G401 (cell line): ENCODE results near the gene HYAL1. TPM values are rescaled to one million over a fixed set of nuclear protein-coding genes. Genes with fewer than 3 reads are reported as not detected.
"Not testable (repeated sequence)": the region's sequence is repeated elsewhere in the genome, so short reads cannot be mapped to it uniquely, and the experiment has no call there.

Experiments
- DNase-seq: peaks from one replicate; pipeline ENCODE4 v3.0.0-alpha.2; 2015; ENCODE audit warnings: low spot score
- in situ Hi-C: cut with HindIII; loops from 2 replicates; pipeline ENCODE4 v1.10.0; 2016; ENCODE audit warnings: low sequenced_read_pairs, mixed read lengths
- total RNA-seq: library from RNA; depleted of rRNA; stranded (reverse); fragments of >200 nt; shearing (Covaris generic); gene quantifications from 2 replicates; pipeline ENCODE4 v1.2.3, GENCODE V29; 2014

The HYAL1 gene
- total RNA-seq, 1 experiment from 2014 or later, result 18.4 TPM

DNA sequence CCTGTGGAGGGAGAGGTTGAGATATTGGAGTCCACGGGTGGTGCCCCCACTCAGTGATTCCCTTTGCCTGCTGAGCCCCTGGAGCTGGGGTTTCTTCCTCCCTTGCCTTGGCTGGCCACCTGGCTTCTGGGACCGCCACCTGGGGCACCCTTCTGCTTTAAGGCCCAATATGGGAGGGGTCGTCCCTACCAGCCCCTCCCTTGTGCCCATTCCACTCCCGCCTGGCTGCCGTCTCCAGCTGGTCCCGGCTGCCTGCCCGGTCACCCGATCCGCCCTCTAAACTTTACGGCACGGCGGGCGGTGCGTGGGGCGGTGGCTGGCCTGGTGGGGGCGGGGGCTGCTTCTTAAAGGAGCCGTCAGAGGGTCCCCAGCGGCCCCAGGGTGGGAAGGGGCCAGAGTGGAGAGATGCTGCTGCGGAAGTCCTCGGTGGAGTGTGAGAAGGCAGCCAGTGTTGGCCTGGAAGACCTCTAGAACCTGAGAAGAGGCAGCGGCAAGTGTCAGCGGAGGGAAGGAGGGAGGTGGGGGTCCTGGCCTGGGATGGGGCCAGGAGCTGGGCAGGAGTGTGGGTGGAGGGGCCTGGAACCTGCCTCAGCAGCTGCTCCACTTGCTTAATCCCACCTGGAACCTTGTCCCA lies 36.0 kb downstream of the HYAL1 start:
- DNase-seq, result no peak
- in situ Hi-C loops, result loop anchor here (10.0 kb wide), 1 partner anchor 87 kb away; the partner anchor contains the start of genes CYB561D2, NPRL2 and TMEM115

DNA sequence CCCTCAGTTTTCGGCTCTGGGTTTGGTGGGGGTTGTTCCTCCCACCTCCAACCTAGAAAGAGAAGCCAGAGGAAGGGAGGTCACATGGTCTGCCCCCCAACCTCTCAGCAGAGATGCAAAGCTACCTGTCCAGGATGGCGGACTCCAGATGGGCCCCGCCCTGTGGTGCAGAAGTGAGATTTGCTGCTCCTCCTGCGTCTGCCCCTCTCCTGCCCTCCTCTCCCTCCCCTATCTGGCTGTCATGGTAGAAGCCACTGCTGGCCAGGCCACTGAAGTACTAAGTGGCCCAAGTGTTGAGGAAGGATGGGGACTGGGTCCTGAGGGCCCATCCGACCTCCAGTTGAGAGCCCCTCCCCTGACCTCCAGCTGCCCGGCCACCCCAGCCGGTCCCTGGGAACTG lies 36.5 kb downstream of the HYAL1 start:
- no peak for DNase-seq
- in situ Hi-C loops, result loop anchor here (10.0 kb wide), 1 partner anchor 88 kb away; the partner anchor contains the start of genes CYB561D2, NPRL2 and TMEM115

DNA sequence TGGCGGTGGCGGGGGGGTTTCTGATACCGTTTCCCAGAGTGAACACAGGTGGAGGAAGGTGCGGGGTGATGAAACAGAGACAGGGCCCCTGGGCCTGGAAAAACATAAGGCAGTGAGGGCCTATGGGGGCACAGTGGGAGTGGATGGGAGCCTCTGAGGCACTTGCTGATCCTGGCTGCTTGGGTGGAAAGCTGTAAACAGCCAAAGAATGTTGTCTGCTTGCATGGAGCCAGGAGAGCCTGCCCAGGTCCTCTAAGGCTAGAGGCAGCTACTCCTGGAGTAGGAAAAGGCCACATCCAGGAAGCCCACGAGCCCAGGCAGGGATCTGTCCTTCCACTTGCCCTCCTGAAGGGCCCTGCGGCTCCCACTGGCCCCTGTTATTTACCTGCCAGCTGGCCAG lies 37.4 kb downstream of the HYAL1 start:
- no peak for DNase-seq
- in situ Hi-C loops, result loop anchor here (10.0 kb wide), 1 partner anchor 89 kb away; the partner anchor contains the start of genes CYB561D2, NPRL2 and TMEM115

DNA sequence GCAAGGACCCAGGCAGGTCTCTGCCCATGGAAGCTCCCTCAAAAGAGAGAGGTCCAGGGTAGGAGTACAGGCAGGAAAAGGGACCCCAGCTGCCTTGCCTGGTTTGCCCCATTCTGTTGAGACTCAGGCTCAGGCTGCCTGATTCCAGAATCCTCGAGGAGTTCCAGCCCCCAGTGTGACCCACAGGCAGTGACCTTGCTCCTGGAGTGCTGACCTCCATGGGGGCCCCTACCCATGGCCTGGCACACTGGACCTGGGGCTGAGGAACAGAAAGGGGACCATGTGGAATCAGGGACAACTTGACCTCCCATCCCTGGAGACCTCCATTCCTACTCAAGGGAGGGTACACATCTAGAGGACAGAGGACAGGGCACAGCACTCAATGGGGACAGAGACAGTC lies 37.8 kb downstream of the HYAL1 start:
- in situ Hi-C loops, result loop anchor here (10.0 kb wide), 1 partner anchor 89 kb away; the partner anchor contains the start of genes CYB561D2, NPRL2 and TMEM115
- no peak for DNase-seq

DNA sequence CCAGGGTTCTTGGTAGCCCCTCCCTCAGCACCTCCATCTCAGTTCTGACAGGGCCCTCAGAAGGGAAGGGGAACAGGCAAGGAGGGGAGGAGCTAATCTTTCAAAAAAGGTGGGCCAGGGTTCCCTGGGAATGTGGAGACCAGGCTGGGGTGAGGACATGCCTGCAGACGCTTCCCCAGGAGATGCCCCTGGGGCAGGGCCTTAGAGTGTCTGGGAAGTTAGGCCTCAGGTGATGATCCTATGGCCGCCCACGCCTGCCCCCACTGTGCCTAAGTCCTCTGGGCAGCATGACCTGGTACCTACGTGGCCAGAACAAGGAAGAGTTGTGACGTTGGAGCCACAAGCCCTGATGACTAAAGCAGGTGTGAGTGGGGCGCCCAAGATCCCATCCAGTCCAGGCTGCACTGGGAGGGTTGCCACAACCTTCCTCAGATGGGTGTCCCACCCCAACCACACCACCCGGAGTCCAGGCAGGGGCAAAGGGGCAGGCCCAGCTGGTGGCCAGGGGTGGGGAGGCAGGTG lies 38.3 kb downstream of the HYAL1 start:
- DNase-seq, result no peak
- in situ Hi-C loops, result loop anchor here (10.0 kb wide), 1 partner anchor 90 kb away; the partner anchor contains the start of genes CYB561D2, NPRL2 and TMEM115

DNA sequence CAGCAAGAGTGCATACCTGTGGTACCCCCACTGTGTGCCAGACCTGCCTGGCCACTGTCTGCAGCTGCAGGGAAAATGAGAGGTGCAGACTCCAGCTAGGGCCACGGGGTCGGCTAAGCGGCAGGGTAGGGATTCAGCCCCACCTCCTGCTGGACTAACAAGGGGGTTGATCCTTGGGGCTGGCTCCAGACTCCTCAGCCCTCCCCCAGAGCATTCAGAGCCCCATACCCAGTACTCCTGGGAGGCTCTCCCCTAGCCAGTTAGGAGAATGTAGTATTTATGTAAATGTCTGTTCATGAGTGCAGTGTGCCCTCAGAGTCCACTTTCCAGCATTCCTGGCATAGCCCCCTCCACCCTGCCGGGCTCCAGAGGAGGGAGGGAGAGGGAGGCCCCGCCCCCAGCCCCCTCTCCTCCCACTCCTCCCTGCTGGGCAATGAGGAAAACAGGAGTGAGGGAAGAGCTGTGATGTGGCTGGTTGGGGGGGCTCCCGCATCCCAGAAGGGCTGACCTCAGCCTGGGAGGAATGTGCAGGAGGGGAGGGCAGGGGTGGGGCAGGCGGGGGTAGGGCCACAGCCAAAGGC lies 38.9 kb downstream of the HYAL1 start:
- peak; percentile 77 for DNase-seq
- in situ Hi-C loops, result loop anchor here (10.0 kb wide), 1 partner anchor 90 kb away; the partner anchor contains the start of genes CYB561D2, NPRL2 and TMEM115

DNA sequence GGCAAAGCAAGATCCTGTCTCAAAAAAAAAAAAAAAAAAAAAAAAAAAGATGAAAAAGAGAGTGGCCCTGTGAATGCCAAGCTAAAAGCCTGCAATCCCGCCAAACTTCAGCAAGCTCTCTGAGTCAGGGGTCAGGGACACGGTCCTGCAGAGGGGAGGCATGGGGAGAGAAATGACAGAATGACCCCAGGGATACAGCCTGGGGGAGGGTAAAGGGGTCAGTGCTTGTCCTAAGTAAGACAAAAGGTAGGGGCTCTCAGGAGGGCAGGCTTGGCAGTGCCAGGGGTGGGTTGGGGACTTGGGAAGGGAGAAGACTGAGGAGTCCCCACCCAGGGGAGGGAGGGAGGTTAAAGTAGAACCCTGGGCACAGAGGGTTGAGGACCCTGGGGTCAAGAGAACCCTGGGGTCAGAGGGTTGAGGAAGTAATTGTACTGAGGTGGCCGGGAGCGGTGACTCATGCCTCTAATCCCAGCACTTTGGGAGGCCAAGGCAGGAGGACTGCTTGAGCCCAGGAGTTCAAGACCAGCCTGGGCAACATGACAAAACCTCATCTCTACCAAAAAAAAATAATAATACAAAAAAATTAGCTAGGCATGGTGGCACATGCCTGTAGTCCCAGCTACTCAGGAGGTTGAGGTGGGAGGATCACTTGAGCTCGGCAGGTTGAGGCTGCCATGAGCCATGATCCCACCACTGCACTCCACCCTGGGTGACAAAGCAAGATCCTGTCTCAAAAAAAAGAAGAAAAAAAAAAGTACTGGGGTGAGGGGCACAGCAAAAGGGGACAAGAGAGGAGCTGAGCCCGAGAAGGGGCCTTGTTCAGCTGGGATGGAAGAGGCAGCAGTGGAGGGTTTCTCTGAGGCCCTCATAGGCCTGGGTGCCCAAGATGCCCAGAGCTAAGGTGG lies 39.6 kb downstream of the HYAL1 start:
- DNase-seq, result no peak

DNA sequence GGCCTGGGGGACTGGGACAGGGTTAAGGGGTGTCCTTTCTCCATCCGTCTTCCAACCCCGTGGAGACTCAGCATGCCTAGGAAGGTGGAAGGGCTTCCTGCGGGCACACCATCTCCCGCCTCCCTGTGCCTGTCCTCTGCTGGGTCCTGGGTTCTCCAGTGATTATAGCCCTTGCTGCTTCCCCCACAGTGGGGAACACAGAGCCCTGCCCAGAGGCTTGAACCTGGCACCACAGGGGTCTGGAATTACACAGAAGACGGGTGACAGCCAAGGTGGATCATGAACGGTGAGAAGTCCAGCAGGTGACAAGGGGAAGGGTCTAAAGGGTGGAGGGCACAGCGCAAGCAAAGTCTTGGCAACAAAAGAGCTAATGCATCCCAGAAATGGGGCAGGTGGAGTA lies 40.6 kb downstream of the HYAL1 start:
- DNase-seq, result no peak
- in situ Hi-C loops, result loop anchor here (10.0 kb wide), 1 partner anchor 92 kb away; the partner anchor contains the start of genes CYB561D2, NPRL2 and TMEM115

More for the DNA sequence above, 39.6 kb downstream of the HYAL1 start:
- in situ Hi-C loops, result loop anchor here (10.0 kb wide), 1 partner anchor 91 kb away; the partner anchor contains the start of genes CYB561D2, NPRL2 and TMEM115

DNA sequence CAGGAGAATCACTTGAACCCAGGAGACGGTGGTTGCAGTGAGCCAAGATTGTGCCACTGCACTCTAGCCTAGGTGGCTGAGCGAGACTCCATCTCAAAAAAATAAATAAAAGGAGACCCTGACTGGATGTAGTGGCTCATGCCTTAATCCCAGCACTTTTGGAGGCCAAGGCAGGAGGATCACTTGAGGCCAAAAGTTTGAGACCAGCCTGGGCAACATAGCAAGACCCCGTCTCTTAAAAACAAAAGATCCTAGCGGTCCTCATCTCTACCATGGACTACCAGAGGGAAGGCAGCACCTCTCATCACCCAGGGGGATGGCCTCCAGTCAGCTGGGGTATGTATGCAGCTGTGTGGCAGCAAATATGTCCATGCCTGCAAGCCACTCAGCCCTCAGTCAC lies 41.2 kb downstream of the HYAL1 start:
- DNase-seq, result not testable (repeated sequence)
- in situ Hi-C loops, result loop anchor here (10.0 kb wide), 1 partner anchor 93 kb away; the partner anchor contains the start of genes CYB561D2, NPRL2 and TMEM115

DNA sequence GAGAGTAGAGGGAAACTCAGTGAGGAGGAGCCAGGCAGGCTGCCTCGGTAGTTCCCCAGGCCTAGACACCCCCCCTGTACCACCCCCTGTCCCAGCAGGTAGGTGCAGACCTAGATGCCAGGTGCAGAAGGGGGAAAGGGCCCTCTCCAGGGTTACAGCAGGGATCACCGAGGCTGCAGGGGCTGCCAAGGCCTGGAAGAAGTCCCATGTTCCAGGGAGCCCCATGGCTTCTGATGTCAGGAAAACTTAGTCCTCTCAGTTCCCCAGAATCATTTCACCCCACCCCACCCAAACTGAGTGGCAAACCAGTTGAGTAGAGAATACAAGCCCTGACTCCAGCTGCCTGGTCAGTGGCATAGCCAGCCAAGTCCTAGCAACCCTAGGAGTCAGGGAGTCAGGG lies 41.9 kb downstream of the HYAL1 start:
- DNase-seq, result no peak
- in situ Hi-C loops, result loop anchor here (10.0 kb wide), 1 partner anchor 93 kb away; the partner anchor contains the start of genes CYB561D2, NPRL2 and TMEM115

DNA sequence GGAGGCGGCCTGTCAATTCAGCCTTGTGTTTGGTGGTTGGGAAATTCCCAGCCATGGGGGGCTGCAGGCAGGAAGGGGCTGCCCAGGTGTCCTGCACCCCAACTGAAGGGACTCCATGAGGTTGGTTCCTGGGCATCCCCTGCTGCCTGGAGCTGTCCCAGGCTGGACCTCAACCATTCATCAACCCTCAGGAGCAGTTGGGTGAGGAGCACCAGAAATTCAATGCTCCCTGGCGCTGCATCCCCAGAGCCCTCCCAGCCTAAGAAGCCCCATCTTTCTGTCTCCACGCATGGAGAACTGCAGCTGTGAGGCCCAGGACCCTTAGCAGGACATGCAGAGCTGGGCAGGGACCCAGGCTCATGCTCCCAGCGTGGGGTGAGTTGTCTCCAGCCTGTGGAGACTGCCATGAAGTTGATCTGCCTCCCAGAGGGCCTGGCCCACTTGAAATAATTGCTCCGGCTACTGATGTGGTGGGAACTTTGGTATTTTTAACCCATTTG lies 42.4 kb downstream of the HYAL1 start:
- DNase-seq, result no peak
- in situ Hi-C loops, result loop anchor here (10.0 kb wide), 1 partner anchor 94 kb away; the partner anchor contains the start of genes CYB561D2, NPRL2 and TMEM115

DNA sequence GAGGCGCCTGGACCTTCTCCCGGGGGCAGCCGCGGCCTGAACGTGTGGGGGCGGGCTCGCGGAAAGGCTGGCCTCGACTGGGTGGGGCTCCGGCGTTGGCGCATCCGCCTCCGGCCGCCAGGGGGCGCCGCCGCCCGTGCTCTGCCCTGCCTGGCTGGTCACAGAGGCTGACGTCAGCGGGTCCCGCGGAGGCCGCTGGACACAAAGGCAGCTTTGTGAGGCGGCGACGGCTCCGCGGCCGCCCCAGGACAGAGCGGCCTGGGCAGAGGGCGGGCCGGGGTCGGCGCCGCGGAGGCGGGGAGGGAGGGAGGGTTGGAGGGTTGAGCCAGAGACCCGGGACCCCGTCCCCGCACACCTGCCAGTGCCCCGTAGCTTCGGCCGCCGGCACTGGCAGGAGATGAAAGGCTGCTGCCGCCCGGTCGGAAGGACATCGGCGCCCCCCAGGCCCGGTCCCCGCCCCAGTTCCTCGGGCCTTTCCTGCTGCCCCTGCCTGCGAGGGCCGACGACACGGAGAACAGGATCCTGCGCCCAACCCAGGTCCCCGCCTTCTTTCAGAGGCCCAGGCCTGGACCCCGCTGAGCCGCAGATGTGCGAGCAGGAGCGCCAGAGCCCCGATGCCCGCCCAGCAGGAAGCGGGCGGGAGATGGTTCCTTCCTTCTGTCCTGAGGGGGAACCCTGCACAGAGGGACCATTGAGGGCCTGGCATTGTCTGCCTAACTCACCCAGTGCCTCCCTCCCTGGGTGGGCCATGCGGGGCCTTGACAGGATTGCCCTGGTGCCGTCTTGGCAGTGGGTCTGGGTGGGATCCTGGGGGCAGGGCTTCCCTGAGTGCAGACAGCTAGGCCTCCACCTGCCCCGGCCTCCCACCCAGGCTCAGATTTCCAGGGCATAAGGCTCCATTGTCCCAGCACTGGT lies 43.1 kb downstream of the HYAL1 start:
- peak; percentile 90 for DNase-seq
- in situ Hi-C loops, result loop anchor here (10.0 kb wide), 1 partner anchor 95 kb away; the partner anchor contains the start of genes CYB561D2, NPRL2 and TMEM115

DNA sequence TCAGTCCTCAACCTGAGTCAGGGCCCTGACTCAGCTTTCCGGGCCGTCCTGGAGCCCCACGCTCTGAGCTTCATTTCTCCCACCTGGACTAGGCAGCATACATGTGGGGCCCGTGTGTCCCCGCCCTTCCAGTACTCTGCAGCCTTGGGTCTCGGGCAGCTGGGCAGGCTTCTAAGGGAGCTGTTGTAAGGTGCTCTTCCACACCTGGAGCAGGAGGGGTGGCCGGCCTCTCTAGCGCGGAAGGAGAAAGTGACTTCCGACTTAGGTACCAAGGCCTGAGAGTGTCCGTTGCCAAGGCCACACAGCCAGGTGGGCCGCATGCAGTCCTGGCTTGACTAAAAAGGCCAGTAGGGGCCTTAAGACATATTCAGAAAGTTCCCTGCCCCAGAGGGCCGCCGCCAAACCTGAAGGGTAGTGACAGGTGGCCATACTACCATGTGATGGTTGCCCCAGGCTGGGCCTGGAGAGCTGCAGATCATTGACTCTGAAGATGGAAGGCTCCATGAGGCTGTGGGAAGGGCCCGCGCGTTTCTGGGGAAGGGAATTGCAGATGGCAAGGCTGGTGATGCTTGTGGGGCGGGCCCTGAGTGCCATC lies 43.8 kb downstream of the HYAL1 start:
- in situ Hi-C loops, result loop anchor here (10.0 kb wide), 1 partner anchor 95 kb away; the partner anchor contains the start of genes CYB561D2, NPRL2 and TMEM115
- DNase-seq, result no peak

DNA sequence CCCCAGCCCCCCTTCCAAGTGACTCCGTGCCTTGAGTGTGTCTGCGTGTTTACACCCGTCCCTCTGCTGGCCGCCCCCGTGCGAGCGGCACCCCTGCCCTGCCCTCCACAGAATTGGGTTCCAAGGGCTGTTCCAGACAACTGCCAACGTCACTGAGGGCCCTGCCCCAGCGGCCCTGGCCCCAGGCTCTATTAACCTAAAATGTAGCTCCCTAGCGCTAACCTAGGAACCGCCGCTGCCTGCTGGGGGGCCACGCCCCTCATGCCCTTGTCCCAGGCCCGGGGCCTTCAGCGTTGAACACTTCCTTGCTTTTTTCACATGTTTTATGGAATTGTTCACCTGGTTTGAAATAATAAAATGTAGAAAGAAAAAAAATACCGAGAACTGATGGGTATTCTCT lies 44.4 kb downstream of the HYAL1 start:
- in situ Hi-C loops, result no loop called here
- no peak for DNase-seq

DNA sequence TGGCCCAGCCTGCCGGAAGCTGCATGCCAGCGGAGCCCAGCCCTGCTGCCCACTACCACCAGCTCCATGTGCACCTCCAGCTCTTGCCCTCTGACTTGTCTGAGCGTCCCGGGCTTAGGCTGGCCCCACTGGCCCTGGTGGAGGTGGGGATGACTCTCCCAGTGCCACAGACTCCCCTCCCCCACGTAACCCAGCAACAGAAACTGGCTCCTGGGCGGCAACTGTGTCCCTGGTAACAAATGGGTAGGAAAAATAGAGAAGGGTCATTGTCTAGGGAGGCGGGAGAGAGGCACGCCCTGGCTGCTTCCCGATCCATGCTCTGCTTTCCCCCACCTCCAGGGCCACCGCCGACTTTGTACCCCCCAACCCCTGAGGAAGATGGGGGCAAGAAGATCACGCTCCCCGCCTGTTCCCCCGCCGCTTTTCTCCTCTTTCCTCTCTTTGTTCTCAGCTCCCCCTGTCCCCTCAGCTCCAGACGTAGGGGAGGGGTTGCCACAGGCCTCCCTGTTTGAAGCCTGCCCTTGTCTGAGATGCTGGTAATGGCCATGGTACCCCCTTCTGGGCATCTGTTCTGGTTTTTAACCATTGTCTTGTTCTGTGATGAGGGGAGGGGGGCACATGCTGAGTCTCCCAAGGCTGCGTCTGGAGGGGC lies 45.2 kb downstream of the HYAL1 start:
- in situ Hi-C loops, result no loop called here
- DNase-seq, result no peak

DNA sequence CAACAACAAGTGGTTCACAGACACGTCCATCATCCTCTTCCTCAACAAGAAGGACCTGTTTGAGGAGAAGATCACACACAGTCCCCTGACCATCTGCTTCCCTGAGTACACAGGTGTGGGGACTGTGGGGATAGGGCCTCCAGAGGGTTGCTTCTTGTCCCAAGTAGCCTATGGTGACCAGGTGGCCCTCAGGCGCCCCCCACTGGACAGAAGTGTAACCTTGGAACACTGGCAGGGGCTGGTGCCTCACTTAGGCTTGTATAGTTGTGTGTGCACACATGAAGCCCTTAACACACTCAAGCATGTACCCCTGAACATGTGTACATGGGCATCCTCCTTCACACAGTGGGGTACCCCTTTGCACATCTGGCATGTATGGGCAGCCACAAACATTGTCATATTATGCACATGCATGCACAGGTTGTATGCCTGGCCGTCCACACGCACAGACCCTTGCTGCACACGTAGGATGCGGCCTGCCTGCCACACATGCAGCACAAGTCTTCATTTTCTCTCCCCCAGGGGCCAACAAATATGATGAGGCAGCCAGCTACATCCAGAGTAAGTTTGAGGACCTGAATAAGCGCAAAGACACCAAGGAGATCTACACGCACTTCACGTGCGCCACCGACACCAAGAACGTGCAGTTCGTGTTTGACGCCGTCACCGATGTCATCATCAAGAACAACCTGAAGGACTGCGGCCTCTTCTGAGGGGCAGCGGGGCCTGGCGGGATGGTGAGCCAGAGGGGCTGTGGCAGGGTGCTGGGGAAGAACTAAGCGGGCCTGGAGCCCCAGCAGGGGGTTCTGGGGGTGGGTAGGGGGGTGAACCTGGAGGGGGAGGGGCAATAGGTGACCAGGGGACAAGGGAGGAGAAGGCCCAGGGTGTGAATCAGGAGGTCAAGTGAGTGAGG lies 46.1 kb downstream of the HYAL1 start:
- peak; percentile 38 for DNase-seq
- in situ Hi-C loops, result no loop called here
